Mesothelial cell of epicardium (in vitro differentiated cells): ENCODE results near the gene TBC1D7. TPM values are rescaled to one million over a fixed set of nuclear protein-coding genes. Genes with fewer than 3 reads are reported as not detected.

ENCODE experiments used
- DNase-seq, 2 experiments: peaks; one replicate each; pipeline ENCODE4 v3.0.0; 2021; ENCODE audit warnings: low spot score in 2 of 2; ENCODE audit not compliant: unreplicated experiment in 2 of 2
- H3K27ac Mint-ChIP-seq: 2 replicates; pipeline ENCODE4 v1.8.0; 2021; ENCODE audit warnings: mixed read lengths
- H3K27me3 Mint-ChIP-seq: 2 replicates; pipeline ENCODE4 v1.8.0; 2021; ENCODE audit warnings: low read depth, mixed read lengths
- H3K36me3 Mint-ChIP-seq: 2 replicates; pipeline ENCODE4 v1.8.0; 2021; ENCODE audit warnings: mixed read lengths
- H3K4me1 Mint-ChIP-seq: 2 replicates; pipeline ENCODE4 v1.8.0; 2021; ENCODE audit warnings: mixed read lengths
- H3K4me3 Mint-ChIP-seq: 2 replicates; pipeline ENCODE4 v1.8.0; 2021; ENCODE audit warnings: mild to moderate bottlenecking, moderate library complexity, mixed read lengths
- H3K9me3 Mint-ChIP-seq: 2 replicates; pipeline ENCODE4 v1.8.0; 2021; ENCODE audit warnings: mixed read lengths
- total RNA-seq: library from RNA; stranded (reverse); gene quantifications from 3 replicates; pipeline ENCODE4 v1.2.1, GENCODE V29; 2021
- TF ChIP-seq, protein P1 (sequence below): fragments of 200-600 bp; sonication (generic); IDR thresholded peaks from one replicate; pipeline ENCODE4 v1.5.0; 2021; ENCODE audit warnings: antibody characterized with exemption; ENCODE audit not compliant: unreplicated experiment

The TBC1D7 gene
- total RNA-seq, 1 donor from 2014 or later = 26.4 TPM

- Mint-ChIP-seq H3K9me3 (peaks cover 3% of the 10 kb centered on the region), H3K4me3 (no peak overlapping the region), H3K27me3 (no peaks in the 10 kb centered on the region), H3K36me3 (no peaks in the 10 kb centered on the region), H3K27ac (no peak overlapping the region), H3K4me1 (peaks cover 3% of the 10 kb centered on the region)
- TF ChIP-seq, protein P1, sequence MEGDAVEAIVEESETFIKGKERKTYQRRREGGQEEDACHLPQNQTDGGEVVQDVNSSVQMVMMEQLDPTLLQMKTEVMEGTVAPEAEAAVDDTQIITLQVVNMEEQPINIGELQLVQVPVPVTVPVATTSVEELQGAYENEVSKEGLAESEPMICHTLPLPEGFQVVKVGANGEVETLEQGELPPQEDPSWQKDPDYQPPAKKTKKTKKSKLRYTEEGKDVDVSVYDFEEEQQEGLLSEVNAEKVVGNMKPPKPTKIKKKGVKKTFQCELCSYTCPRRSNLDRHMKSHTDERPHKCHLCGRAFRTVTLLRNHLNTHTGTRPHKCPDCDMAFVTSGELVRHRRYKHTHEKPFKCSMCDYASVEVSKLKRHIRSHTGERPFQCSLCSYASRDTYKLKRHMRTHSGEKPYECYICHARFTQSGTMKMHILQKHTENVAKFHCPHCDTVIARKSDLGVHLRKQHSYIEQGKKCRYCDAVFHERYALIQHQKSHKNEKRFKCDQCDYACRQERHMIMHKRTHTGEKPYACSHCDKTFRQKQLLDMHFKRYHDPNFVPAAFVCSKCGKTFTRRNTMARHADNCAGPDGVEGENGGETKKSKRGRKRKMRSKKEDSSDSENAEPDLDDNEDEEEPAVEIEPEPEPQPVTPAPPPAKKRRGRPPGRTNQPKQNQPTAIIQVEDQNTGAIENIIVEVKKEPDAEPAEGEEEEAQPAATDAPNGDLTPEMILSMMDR = peak; percentile 92
- peak; percentile 47 to 91 for DNase-seq
Measured at GRCh38 chr6:13336553-13336952, 8.2 kb upstream of the TBC1D7 start.

DNA sequence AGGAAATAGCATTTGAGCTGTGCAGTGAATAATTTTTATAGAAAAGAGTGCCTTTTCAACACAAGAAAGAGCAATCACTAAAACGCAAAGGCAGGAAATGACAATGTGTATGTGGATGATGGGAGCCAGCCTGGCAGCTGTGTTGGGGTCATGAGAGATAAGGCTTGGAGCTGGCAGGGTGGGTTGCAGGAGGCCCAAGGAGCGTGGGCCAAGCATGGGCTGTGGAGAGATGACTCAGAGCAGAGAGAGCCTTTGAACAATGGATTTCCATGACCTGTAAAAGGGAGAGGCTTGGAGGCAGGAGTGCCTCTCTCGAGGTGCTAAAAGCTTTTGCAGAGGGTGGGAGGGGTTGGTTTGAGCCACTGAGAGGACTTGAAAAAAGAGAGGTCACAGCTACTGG is 6.6 kb upstream of the TBC1D7 start:
- TF ChIP-seq, protein P1 = no peak
- H3K9me3 Mint-ChIP-seq = no peaks in the 10 kb centered on the region
- H3K4me3 Mint-ChIP-seq = no peak overlapping the region
- H3K36me3 Mint-ChIP-seq = no peaks in the 10 kb centered on the region
- no peak for DNase-seq
- H3K4me1 Mint-ChIP-seq = peaks cover 3% of the 10 kb centered on the region
- no peaks in the 10 kb centered on the region for H3K27me3 Mint-ChIP-seq
- H3K27ac Mint-ChIP-seq = no peak overlapping the region

DNA sequence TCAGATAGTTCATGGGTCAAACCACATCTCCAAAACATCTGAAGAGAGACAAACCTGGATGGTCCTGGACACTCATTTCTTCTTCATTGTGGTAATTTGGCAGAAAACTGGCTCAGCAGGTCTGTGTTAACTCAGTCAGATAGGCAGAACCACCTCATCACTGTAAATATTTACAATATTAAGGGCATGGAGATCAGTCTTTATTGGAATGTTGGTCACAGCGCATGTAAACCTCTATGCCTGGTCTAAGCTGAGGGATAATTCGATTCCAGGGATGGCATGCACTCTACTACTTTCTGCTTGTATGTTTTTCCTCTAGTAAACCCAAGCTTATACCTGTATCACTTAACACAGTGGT is 4.0 kb upstream of the TBC1D7 start:
- DNase-seq = no peak
- Mint-ChIP-seq H3K27ac (no peak overlapping the region), H3K27me3 (no peaks in the 10 kb centered on the region), H3K36me3 (no peaks in the 10 kb centered on the region), H3K4me1 (peaks cover 14% of the 10 kb centered on the region), H3K4me3 (no peak overlapping the region), H3K9me3 (no peaks in the 10 kb centered on the region)
- TF ChIP-seq, protein P1 = no peak

GRCh38 chr6:13331516-13332348 is 3.4 kb upstream of the TBC1D7 start:
- H3K27ac Mint-ChIP-seq = no peak overlapping the region
- H3K4me1 Mint-ChIP-seq = peaks cover 18% of the 10 kb centered on the region
- no peaks in the 10 kb centered on the region for H3K9me3 Mint-ChIP-seq
- H3K4me3 Mint-ChIP-seq = no peak overlapping the region
- TF ChIP-seq, protein P1 = peak; percentile 75
- no peaks in the 10 kb centered on the region for H3K27me3 Mint-ChIP-seq
- no peak for DNase-seq
- no peaks in the 10 kb centered on the region for H3K36me3 Mint-ChIP-seq

DNA sequence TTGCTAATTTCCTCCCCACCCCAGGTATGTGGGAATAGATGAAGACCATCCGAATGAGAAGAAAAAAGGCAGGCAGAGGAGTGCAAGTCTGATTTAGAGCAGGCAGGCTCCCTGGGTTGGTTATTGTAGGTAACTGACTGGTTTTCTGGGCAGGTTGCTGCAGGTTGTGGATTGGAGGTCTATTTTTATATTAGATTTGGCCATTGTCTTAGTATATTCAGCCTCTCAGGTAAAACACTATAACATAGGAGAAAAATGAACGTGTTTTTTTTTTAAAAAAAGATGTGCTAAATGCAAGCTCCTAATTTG is 492 bp upstream of the TBC1D7 start:
- Mint-ChIP-seq H3K27ac (peak overlapping the region; percentile 96), H3K27me3 (no peaks in the 10 kb centered on the region), H3K4me1 (peaks cover 21% of the 10 kb centered on the region), H3K9me3 (no peaks in the 10 kb centered on the region), H3K4me3 (peak overlapping the region; percentile 81), H3K36me3 (peaks cover 19% of the 10 kb centered on the region)
- TF ChIP-seq, protein P1 = no peak
- DNase-seq = no peak
